ENCODE results near the gene PRDM16. TPM values are rescaled to one million over a fixed set of nuclear protein-coding genes. Genes with fewer than 3 reads are reported as not detected.

The PRDM16 gene
- total and polyA plus RNA-seq, 8 donors: 9.6 to 18.0 (median 14.7) TPM

DNA sequence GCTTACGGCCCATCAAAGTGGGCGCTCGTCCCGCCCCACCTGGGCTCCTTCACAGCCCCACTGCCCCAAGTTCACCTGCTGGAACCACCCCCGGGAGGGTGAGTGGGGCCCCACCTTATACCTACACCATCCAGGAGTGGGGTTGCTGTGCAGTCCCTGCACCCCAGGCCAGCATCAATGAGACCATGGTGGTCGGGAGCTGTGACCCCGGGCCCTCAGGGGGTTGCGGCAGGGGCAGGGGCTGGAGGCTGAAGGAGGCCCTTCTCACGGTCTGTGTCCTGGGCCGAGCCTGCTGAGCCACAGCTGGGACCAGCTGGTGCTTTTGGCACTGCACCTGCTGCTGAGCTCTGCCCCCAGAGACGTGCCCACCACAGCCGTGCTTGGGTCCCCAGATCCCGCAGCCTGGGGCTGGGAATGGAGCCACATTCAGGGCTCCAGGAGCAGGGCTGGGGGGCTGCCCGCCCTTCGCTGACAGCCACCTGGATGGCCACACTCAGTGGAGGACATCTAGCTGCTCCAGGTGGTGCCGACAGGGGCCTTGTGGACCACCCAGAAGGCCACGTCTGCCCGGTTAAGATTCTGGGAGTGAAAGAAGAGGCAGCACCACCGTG lies 30.3 kb upstream of the PRDM16 start:
- TF ChIP-seq, protein P1, sequence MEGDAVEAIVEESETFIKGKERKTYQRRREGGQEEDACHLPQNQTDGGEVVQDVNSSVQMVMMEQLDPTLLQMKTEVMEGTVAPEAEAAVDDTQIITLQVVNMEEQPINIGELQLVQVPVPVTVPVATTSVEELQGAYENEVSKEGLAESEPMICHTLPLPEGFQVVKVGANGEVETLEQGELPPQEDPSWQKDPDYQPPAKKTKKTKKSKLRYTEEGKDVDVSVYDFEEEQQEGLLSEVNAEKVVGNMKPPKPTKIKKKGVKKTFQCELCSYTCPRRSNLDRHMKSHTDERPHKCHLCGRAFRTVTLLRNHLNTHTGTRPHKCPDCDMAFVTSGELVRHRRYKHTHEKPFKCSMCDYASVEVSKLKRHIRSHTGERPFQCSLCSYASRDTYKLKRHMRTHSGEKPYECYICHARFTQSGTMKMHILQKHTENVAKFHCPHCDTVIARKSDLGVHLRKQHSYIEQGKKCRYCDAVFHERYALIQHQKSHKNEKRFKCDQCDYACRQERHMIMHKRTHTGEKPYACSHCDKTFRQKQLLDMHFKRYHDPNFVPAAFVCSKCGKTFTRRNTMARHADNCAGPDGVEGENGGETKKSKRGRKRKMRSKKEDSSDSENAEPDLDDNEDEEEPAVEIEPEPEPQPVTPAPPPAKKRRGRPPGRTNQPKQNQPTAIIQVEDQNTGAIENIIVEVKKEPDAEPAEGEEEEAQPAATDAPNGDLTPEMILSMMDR (IDR thresholded peaks at IDR 0.05): no peak
- DNase-seq (peak in 3 of 4 donors; percentile 26 to 67 (median 36)), ATAC-seq (no peak)
- Histone ChIP-seq H3K4me1 (no peaks in the 10 kb centered on the region), H3K4me3 (no peak overlapping the region), H3K9me3 (no peaks in the 10 kb centered on the region), H3K36me3 (no peaks in the 10 kb centered on the region), H3K27ac (no peak overlapping the region), H3K27me3 (peaks cover 0 to 26% of the 10 kb centered on the region in 2 donors)
- intact Hi-C loops (cut with DNase I): no loop called here

- DNase-seq (peak in 1 of 4 donors; percentile 11), ATAC-seq (no peak)
- intact Hi-C loops (cut with DNase I): no loop called here
- no peak overlapping the region for H3K27ac ChIP-seq
- peaks cover 0 to 26% of the 10 kb centered on the region in 2 donors for H3K27me3 ChIP-seq
- TF ChIP-seq, protein P1 (IDR thresholded peaks at IDR 0.05): no peak
- H3K4me3 ChIP-seq: no peak overlapping the region
- H3K9me3 ChIP-seq: no peaks in the 10 kb centered on the region
- no peaks in the 10 kb centered on the region for H3K4me1 ChIP-seq
- no peaks in the 10 kb centered on the region for H3K36me3 ChIP-seq
Measured at GRCh38 chr1:3040004-3040403, 29.0 kb upstream of the PRDM16 start.

DNA sequence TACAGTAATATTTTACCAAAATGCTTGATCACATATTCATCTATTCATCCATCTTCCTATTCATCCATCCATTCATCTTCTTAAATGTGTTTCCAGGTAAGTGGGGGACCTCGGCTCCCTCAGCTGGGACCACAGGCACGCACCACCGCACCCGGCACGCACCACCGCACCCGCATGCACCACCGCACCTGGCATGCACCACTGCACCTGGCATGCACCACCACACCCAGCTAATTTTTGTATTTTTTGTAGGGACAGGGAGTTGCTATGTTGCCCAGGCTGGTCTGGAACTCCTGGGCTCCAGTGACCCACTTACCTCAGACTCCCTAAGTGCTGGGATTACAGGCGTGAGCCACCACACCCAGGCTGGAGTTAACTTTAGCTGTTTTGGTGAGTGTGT lies 26.5 kb upstream of the PRDM16 start:
- intact Hi-C loops (cut with DNase I): no loop called here
- no peak for ATAC-seq

GRCh38 chr1:3049164-3049563 lies 19.8 kb upstream of the PRDM16 start:
- DNase-seq: peak in 2 of 4 donors; percentile 17 to 67
- H3K4me3 ChIP-seq: no peak overlapping the region
- no peaks in the 10 kb centered on the region for H3K4me1 ChIP-seq
- no peak overlapping the region for H3K27ac ChIP-seq
- no peaks in the 10 kb centered on the region for H3K36me3 ChIP-seq
- TF ChIP-seq, protein P1 (IDR thresholded peaks at IDR 0.05): no peak
- peaks cover 0 to 26% of the 10 kb centered on the region in 2 donors for H3K27me3 ChIP-seq
- H3K9me3 ChIP-seq: no peaks in the 10 kb centered on the region
- ATAC-seq: no peak
- intact Hi-C loops (cut with DNase I): no loop called here

More for the DNA sequence above, 26.5 kb upstream of the PRDM16 start:
- Histone ChIP-seq H3K9me3 (no peaks in the 10 kb centered on the region), H3K27me3 (peaks cover 0 to 17% of the 10 kb centered on the region in 2 donors), H3K4me1 (no peaks in the 10 kb centered on the region), H3K4me3 (no peak overlapping the region), H3K27ac (no peak overlapping the region), H3K36me3 (no peaks in the 10 kb centered on the region)
- TF ChIP-seq, protein P1 (IDR thresholded peaks at IDR 0.05): no peak
- DNase-seq: no peak

DNA sequence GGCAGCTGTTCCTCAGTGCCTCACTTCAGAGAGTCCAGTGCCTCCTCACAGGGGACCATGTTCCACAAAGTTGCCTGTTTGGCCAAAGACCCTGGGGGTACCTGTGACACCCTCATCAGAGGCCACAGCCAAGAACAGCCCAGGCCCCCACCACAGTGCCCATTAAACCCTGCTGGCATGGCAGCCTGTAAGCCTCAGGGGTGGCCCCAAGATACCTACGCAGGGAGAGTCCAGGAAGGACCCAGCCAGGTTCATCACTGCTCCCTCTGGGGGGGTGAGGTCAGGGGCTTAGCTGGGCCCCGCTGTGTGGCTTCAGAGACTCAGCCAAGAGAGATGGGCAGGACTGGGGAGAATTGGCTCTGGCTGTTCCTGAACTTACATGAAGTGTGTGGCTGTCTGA lies 19.1 kb upstream of the PRDM16 start:
- TF ChIP-seq, protein P1 (IDR thresholded peaks at IDR 0.05): no peak
- intact Hi-C loops (cut with DNase I): no loop called here
- Histone ChIP-seq H3K27me3 (peaks cover 0 to 33% of the 10 kb centered on the region in 2 donors), H3K9me3 (no peaks in the 10 kb centered on the region), H3K27ac (no peak overlapping the region), H3K4me1 (no peaks in the 10 kb centered on the region), H3K36me3 (no peaks in the 10 kb centered on the region), H3K4me3 (no peak overlapping the region)
- no peak for ATAC-seq
- peak in 1 of 4 donors; percentile 31 for DNase-seq

Data from left lung (tissue), 10 donors.